A673 (cell line): ENCODE measurements around the gene PMP22. TPM values are rescaled to one million over a fixed set of nuclear protein-coding genes. Genes with fewer than 3 reads are reported as not detected.

Experiments used
- BruUV-seq: library from RNA; stranded (reverse); fragments of 400-500 nt; replicated peaks from 2 replicates; lab custom pipeline; 2021; lab: Mats Ljungman, UMichigan
- CTCF ChIA-PET: fragments of 300-600 bp; sonication (Branson Sonifier 250); formaldehyde crosslinking; loops from one replicate; lab custom pipeline; 2022; ENCODE audit warnings: antibody characterized with exemption; lab: Charles Lee
- POLR2A ChIA-PET: fragments of 300-600 bp; sonication (Branson Sonifier 250); formaldehyde crosslinking; loops from one replicate; lab custom pipeline; 2022; ENCODE audit warnings: antibody characterized with exemption; ENCODE audit not compliant: low non-redundant PET; lab: Charles Lee
- DNase-seq: peaks from one replicate; pipeline ENCODE4 v3.0.0-alpha.2; 2015; ENCODE audit warnings: low spot score
- H3K27ac ChIP-seq: fragments of 200-600 bp; sonication (generic); 2 replicates; pipeline ENCODE4 v1.5.1; 2016; ENCODE audit warnings: mixed run types, low read depth, mild to moderate bottlenecking, mixed read lengths, antibody characterized with exemption, low read length; ENCODE audit not compliant: poor library complexity, severe bottlenecking
- H3K27me3 ChIP-seq: fragments of 200-600 bp; sonication (generic); replicated peaks from 2 replicates; pipeline ENCODE4 v1.6.1; 2017; ENCODE audit warnings: mixed run types, low read depth, mild to moderate bottlenecking, mixed read lengths, antibody characterized with exemption, low read length; ENCODE audit not compliant: insufficient read depth, poor library complexity
- H3K36me3 ChIP-seq: fragments of 200-600 bp; sonication (generic); 2 replicates; pipeline ENCODE4 v1.6.1; 2016; ENCODE audit warnings: mixed run types, mild to moderate bottlenecking, mixed read lengths, antibody characterized with exemption, low read length; ENCODE audit not compliant: insufficient read depth, poor library complexity, severe bottlenecking
- H3K4me1 ChIP-seq: fragments of 200-600 bp; sonication (generic); 2 replicates; pipeline ENCODE4 v1.6.1; 2017; ENCODE audit warnings: mixed run types, mild to moderate bottlenecking, mixed read lengths, antibody characterized with exemption, low read length; ENCODE audit not compliant: insufficient read depth, poor library complexity, severe bottlenecking
- H3K4me3 ChIP-seq: fragments of 200-600 bp; sonication (generic); 2 replicates; pipeline ENCODE4 v1.5.1; 2016; ENCODE audit warnings: low read depth, mixed run types, mild to moderate bottlenecking, mixed read lengths, low read length; ENCODE audit not compliant: poor library complexity, severe bottlenecking
- H3K9me3 ChIP-seq: fragments of 200-600 bp; sonication (generic); 2 replicates; pipeline ENCODE4 v1.6.1; 2016; ENCODE audit warnings: mixed run types, low read depth, mild to moderate bottlenecking, mixed read lengths, antibody characterized with exemption, low read length; ENCODE audit not compliant: poor library complexity, severe bottlenecking
- CTCF ChIP-seq: fragments of 300-800, 200-600 bp; sonication (generic); conservative IDR thresholded peaks from 2 replicates; pipeline ENCODE4 v1.5.1; 2017; ENCODE audit warnings: low read depth, mild to moderate bottlenecking, antibody characterized with exemption, low read length, moderate library complexity, mixed read lengths
- EZH2 ChIP-seq: fragments of 200-600 bp; sonication (generic); IDR thresholded peaks from 2 replicates; pipeline ENCODE4 v1.6.1; 2017; ENCODE audit warnings: borderline replicate concordance, low read depth, mild to moderate bottlenecking, mixed read lengths, antibody characterized with exemption, low read length; ENCODE audit not compliant: poor library complexity, severe bottlenecking
- intact Hi-C: fragments of 100-400 bp; cut with micrococcal nuclease; formaldehyde crosslinking; loops from one replicate; pipeline ENCODE4 v1.10.0; 2022; ENCODE audit not compliant: unreplicated experiment
- total RNA-seq: library from RNA; stranded (reverse); gene quantifications from 2 replicates; pipeline ENCODE4 v1.2.3, GENCODE V29; 2021

PMP22 gene
- total RNA-seq, 1 experiment from 2014 or later, result not detected

- no peak for DNase-seq
- ChIA-PET CTCF (no interaction called here), POLR2A (no interaction called here)
- H3K36me3 ChIP-seq, result no peaks in the 10 kb centered on the region
- no peaks in the 10 kb centered on the region for H3K9me3 ChIP-seq
- BruUV-seq, result no TSS peak
- H3K27me3 ChIP-seq, result no peaks in the 10 kb centered on the region
- H3K4me3 ChIP-seq, result no peak overlapping the region
- H3K4me1 ChIP-seq, result no peaks in the 10 kb centered on the region
- intact Hi-C loops, result no loop called here
- H3K27ac ChIP-seq, result no peak overlapping the region
- no peak for TF ChIP-seq EZH2
Observed at GRCh38 chr17:15281909-15282308, 16.8 kb upstream of the PMP22 start.

GRCh38 chr17:15278924-15279477, 13.9 kb upstream of the PMP22 start:
- TF ChIP-seq EZH2 (no peak), CTCF (no peak)
- H3K4me3 ChIP-seq, result no peak overlapping the region
- no peaks in the 10 kb centered on the region for H3K4me1 ChIP-seq
- no peak overlapping the region for H3K27ac ChIP-seq
- CTCF ChIA-PET, result no interaction called here
- no peaks in the 10 kb centered on the region for H3K36me3 ChIP-seq
- H3K27me3 ChIP-seq, result no peaks in the 10 kb centered on the region
- no peaks in the 10 kb centered on the region for H3K9me3 ChIP-seq
- POLR2A ChIA-PET, result no interaction called here
- DNase-seq, result no peak
- no TSS peak for BruUV-seq
- intact Hi-C loops, result loop anchor here (10.0 kb wide), 1 partner anchor 86 kb away; no protein-coding TSS in a partner anchor

- Histone ChIP-seq H3K27me3 (no peaks in the 10 kb centered on the region), H3K4me3 (no peak overlapping the region), H3K4me1 (no peaks in the 10 kb centered on the region), H3K36me3 (no peaks in the 10 kb centered on the region), H3K27ac (no peak overlapping the region), H3K9me3 (no peaks in the 10 kb centered on the region)
- DNase-seq, result no peak
- CTCF ChIA-PET, result no interaction called here
- intact Hi-C loops, result loop anchor here (10.0 kb wide), 1 partner anchor 86 kb away; no protein-coding TSS in a partner anchor
- no TSS peak for BruUV-seq
- TF ChIP-seq EZH2 (no peak), CTCF (no peak)
- POLR2A ChIA-PET, result no interaction called here
Observed at GRCh38 chr17:15278380-15278779, 13.3 kb upstream of the PMP22 start.

- no TSS peak for BruUV-seq
- DNase-seq, result no peak
- Histone ChIP-seq H3K27me3 (peaks cover 1% of the 10 kb centered on the region), H3K4me3 (no peak overlapping the region), H3K36me3 (no peaks in the 10 kb centered on the region), H3K27ac (no peak overlapping the region), H3K9me3 (no peaks in the 10 kb centered on the region), H3K4me1 (no peaks in the 10 kb centered on the region)
- ChIA-PET POLR2A (no interaction called here), CTCF (no interaction called here)
- TF ChIP-seq EZH2, result no peak
- no peak for TF ChIP-seq CTCF
- intact Hi-C loops, result loop anchor here (10.0 kb wide), 1 partner anchor 91 kb away; no protein-coding TSS in a partner anchor
Observed at GRCh38 chr17:15274017-15274416, 8.9 kb upstream of the PMP22 start.
